WERI-Rb-1 (cell line): Measurements from ENCODE around the gene SERF2.
A peak's percentile ranks its signal among the peaks of the same experiment; 100 is the strongest.

Source experiments
- DNase-seq: peaks from one replicate; pipeline ENCODE4 v3.0.0-alpha.2; 2020
- H3K27ac ChIP-seq: fragments of 250-450 bp; sonication (Bioruptor Pico); 2 replicates; pipeline ENCODE4 v1.5.1; 2020; ENCODE audit warnings: mild to moderate bottlenecking, moderate library complexity
- H3K27me3 ChIP-seq: fragments of 250-450 bp; sonication (Bioruptor Pico); 2 replicates; pipeline ENCODE4 v1.5.1; 2021; ENCODE audit warnings: mild to moderate bottlenecking, low read depth, moderate library complexity; ENCODE audit not compliant: insufficient read depth, severe bottlenecking
- H3K36me3 ChIP-seq: fragments of 250-450 bp; sonication (Bioruptor Pico); 2 replicates; pipeline ENCODE4 v1.5.1; 2020; ENCODE audit warnings: mild to moderate bottlenecking, moderate library complexity
- H3K4me3 ChIP-seq: 2 replicates; pipeline ENCODE4 v1.5.1; 2011; ENCODE audit warnings: low read depth, mild to moderate bottlenecking, control low read depth, low read length
- H3K9me3 ChIP-seq: fragments of 250-450 bp; sonication (Bioruptor Pico); 2 replicates; pipeline ENCODE4 v1.5.1; 2021; ENCODE audit warnings: mild to moderate bottlenecking, moderate library complexity; ENCODE audit not compliant: severe bottlenecking
- TF ChIP-seq, protein P1 (sequence below): IDR thresholded peaks from 2 replicates; pipeline ENCODE4 v1.5.1; 2011; ENCODE audit warnings: low read depth, mild to moderate bottlenecking, control low read depth, inconsistent platforms, low read length

SERF2 gene

DNA sequence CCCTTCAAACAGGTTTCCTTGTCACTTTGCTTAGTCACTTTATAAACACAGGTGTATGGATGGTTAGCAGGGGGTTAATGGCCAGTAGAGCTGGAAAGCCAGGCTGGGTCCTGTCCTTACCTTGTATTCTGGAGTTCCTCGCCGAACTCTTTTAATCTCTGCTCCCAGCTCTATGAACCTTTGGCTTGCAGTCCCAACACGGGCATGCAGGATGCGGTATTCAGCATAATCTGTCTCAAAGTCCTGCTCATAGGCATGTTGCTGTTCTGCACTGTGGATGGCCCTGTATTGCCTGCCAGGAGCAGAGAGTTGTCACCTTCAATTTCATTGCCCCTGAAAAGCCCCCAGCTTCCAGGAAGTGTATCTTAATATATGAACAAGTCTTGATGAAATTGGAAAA, 18.1 kb upstream of the SERF2 start:
- Histone ChIP-seq H3K4me3 (no peak overlapping the region), H3K27ac (no peak overlapping the region), H3K36me3 (peaks cover 51% of the 10 kb centered on the region), H3K27me3 (no peaks in the 10 kb centered on the region), H3K9me3 (no peaks in the 10 kb centered on the region)
- TF ChIP-seq, protein P1, sequence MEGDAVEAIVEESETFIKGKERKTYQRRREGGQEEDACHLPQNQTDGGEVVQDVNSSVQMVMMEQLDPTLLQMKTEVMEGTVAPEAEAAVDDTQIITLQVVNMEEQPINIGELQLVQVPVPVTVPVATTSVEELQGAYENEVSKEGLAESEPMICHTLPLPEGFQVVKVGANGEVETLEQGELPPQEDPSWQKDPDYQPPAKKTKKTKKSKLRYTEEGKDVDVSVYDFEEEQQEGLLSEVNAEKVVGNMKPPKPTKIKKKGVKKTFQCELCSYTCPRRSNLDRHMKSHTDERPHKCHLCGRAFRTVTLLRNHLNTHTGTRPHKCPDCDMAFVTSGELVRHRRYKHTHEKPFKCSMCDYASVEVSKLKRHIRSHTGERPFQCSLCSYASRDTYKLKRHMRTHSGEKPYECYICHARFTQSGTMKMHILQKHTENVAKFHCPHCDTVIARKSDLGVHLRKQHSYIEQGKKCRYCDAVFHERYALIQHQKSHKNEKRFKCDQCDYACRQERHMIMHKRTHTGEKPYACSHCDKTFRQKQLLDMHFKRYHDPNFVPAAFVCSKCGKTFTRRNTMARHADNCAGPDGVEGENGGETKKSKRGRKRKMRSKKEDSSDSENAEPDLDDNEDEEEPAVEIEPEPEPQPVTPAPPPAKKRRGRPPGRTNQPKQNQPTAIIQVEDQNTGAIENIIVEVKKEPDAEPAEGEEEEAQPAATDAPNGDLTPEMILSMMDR, result no peak
- DNase-seq, result no peak

DNA sequence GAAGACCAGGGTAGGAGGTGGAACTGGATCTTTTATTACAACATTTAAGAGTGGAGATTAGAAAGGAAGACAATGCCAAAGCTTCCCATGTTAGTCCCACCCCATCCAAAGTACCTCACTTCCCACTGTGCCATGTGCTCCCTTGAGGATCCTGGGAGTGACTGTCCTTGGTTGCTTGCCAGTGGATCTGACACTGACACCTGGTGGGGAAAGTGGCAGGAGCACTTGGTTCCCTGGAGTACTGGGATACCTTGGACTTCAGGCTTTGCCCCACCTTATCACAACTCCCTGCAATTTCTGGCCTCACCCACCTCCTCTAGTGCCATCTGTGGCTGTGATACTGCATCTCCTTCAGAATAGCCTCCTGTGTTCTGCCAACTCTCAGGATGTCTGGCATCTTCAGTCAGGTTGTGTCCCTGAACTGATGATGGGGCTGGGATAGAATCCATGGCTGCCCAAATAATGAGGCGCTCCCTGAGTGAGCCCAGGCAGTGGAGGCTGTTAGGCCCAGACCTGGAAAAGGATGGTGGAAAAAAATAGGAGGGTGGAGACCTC, 16.6 kb upstream of the SERF2 start:
- Histone ChIP-seq H3K9me3 (no peaks in the 10 kb centered on the region), H3K4me3 (no peak overlapping the region), H3K36me3 (peaks cover 37% of the 10 kb centered on the region), H3K27me3 (no peaks in the 10 kb centered on the region), H3K27ac (peak overlapping the region; percentile 14; the same call in 1 of the 2 replicates)
- DNase-seq, result peak; percentile 79
- TF ChIP-seq, protein P1, result peak; percentile 82

DNA sequence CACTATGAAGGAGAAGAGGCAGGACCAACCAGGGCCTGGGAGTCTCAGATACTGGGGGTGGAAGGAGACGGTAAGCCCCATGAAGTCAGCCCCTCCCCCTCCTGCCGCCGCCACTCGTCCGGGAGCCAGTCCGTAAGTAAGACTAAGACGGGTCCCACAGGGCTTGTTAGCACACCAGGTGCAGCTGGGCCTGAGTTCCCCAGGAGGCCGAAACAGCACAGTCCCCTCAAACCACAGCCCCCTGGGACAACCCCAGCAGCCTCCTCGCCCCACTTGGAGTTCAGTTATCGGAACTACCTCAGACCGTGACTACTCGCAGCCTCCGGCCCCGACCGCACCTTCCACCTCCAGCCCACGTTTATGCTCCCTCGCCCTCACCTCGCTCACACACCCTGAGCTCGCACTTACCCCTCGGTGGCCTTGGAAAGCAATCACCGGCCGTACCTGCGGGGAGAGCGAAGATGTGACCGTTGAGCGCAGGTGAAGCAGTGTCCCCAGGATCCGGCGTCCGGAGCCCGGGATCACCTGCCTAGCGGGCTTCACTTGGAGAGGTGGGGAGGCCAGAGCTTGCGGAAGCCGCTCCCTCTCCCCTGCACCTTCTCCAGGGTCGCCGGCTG, 15.9 kb upstream of the SERF2 start:
- no peak overlapping the region for H3K27ac ChIP-seq
- TF ChIP-seq, protein P1, result no peak
- H3K4me3 ChIP-seq, result no peak overlapping the region
- no peaks in the 10 kb centered on the region for H3K9me3 ChIP-seq
- H3K27me3 ChIP-seq, result no peaks in the 10 kb centered on the region
- H3K36me3 ChIP-seq, result peaks cover 29% of the 10 kb centered on the region
- no peak for DNase-seq

DNA sequence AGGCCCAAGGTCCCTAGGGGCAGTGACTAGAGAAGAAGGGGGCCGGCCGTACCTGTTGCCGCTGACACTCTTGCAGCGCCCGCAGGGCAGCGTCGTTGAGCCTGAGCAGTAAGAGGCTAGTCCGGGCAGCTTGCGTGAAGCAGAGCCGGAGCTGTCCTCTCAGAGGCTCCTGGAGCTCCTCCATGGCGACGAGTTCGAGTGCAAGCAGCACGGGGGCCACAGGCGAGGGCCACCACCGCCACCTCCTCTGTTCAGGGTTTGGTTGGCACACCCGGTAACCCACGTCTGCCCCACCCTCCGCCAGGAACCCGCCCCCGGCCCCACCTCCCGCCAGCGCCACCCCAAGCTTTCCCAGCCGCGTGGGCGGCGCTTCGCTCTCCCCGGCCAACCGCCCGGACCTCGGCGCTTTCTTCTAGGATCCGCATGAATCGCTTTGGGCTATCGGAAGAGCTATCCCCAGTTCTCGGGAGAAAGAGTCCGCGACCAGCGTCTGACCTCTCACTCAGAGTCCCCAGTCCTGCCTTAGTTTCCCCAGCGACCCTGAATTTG, 15.3 kb upstream of the SERF2 start, which contains the start of gene ELL3:
TSS of gene ELL3 (minus strand) at position 249 of the 549 bp plus-strand sequence. CDS start at position 184, 65 bp downstream.
- H3K27me3 ChIP-seq, result no peaks in the 10 kb centered on the region
- no peaks in the 10 kb centered on the region for H3K9me3 ChIP-seq
- TF ChIP-seq, protein P1, result no peak
- no peak within 1 kb of the TSS for H3K4me3 ChIP-seq
- H3K36me3 ChIP-seq, result peaks cover 24% of the 10 kb centered on the region
- H3K27ac ChIP-seq, result no peak within 1 kb of the TSS
- DNase-seq, result no peak

DNA sequence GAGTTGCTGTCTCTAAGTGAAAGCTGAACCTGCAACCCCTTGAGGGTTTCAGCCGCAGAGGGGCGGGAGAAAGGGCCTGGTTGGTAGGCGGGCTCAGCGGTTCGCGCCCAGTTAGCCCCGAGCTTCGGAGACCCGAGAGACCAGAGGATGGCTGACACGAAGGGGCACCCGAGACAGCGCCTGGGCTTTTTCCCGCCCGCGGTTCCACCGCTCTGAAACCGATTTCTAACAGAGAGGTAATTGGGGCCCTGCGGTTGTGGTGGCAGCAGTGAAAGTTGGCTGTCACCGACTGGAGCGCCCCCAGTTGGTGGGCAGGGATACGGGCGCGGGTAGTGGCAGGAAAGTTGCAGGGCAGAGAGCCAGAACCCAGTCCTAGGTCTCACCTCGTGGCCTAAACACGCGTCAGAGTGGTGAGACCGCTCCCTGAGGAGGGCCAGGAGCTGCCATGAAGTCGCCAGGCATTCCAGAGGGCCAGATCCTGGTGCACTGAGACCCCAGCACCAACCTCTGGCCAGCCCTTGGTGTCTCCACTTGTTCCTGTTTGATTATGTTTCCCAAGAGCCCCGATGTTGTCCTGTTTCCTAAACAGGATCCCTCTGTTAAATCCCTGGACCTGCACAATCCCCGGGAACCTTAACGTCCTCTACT, 14.7 kb upstream of the SERF2 start:
- Histone ChIP-seq H3K27me3 (no peaks in the 10 kb centered on the region), H3K27ac (no peak overlapping the region), H3K9me3 (no peaks in the 10 kb centered on the region), H3K4me3 (no peak overlapping the region), H3K36me3 (peaks cover 18% of the 10 kb centered on the region)
- TF ChIP-seq, protein P1, result 0 out of 2 replicates have a peak, but pooled peaks have one; percentile 15
- no peak for DNase-seq
